BE2C (cell line): ENCODE results near the gene YPEL4. TPM values are rescaled to one million over a fixed set of nuclear protein-coding genes. Genes with fewer than 3 reads are reported as not detected.
"Not testable (repeated sequence)": the region's sequence is repeated elsewhere in the genome, so short reads cannot be mapped to it uniquely, and the experiment has no call there.

Source experiments
- DNase-seq: peaks from one replicate; pipeline ENCODE4 v3.0.0-alpha.2; 2020
- H3K27me3 ChIP-seq: fragments of 250-450 bp; sonication (Bioruptor Pico); 2 replicates; pipeline ENCODE4 v1.5.1; 2020; ENCODE audit warnings: mild to moderate bottlenecking
- H3K36me3 ChIP-seq: fragments of 250-450 bp; sonication (Bioruptor Pico); 2 replicates; pipeline ENCODE4 v1.5.1; 2020; ENCODE audit warnings: mild to moderate bottlenecking
- H3K4me1 ChIP-seq: fragments of 250-450 bp; sonication (Bioruptor Pico); 2 replicates; pipeline ENCODE4 v1.5.1; 2020
- H3K4me3 ChIP-seq: 2 replicates; pipeline ENCODE4 v1.5.1; 2011; ENCODE audit warnings: low read depth, low read length
- H3K9me3 ChIP-seq: fragments of 250-450 bp; sonication (Bioruptor Pico); 2 replicates; pipeline ENCODE4 v1.5.1; 2020
- polyA plus RNA-seq: library from polyadenylated mRNA; unstranded; fragments of >200 nt; gene quantifications from one replicate; pipeline ENCODE4 v1.2.1, GENCODE V29; 2012; ENCODE audit warnings: low read depth, missing spikeins; ENCODE audit not compliant: insufficient read length, insufficient read depth
- TF ChIP-seq, protein P1 (sequence below): IDR thresholded peaks from 2 replicates; pipeline ENCODE4 v1.5.1; 2012; ENCODE audit warnings: mild to moderate bottlenecking, low read depth, low read length

YPEL4 gene, protein sequence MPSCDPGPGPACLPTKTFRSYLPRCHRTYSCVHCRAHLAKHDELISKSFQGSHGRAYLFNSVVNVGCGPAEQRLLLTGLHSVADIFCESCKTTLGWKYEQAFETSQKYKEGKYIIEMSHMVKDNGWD
- not detected for polyA plus RNA-seq

DNA sequence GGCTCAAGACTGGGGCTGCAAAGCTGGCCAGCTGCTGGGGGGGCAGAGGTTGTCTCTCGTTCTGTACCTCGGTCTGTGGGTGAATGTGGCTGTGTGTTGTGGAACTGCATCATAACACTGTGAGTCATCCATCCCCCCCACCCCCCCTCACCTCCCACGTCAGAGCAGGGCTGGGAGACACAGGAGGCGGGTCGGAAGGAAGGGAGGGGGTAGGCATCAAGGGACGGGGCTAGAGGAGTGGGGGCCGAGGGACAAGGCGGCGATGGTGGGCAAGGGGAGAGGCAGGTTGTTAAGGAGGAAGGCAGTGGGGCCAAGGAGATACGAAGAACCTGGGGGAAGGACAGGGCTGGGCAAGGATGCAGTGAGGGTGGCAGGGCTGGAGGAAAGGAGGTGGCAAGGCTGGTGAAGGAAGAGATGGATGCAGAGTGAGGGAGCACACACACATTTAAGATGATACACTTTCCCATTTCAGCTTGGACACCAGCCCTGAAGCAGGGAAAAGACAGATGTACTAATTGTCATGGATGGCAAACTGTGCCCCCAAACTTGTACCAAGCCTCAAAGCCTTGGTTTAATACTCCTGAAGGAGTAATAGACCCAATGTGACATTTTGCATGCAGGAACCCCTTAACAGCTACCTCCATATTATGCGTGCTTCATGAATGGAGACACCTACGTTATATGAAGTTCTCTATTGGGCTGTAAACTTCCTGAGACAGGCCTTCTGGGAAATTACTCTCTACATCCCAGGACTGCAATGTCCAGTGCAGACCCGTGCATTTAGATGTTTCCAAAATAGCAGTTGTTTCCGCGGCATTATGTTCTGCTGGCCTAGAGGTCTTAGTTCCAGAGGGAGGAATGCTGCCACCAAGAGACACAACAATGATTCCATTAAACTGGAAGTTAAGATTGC is at the start of gene YPEL4:
Gene YPEL4, minus strand, starts transcription at position 87 of the 913 bp plus-strand sequence. CDS start 2,805 bp downstream, outside the sequence.
- TF ChIP-seq, protein P1, sequence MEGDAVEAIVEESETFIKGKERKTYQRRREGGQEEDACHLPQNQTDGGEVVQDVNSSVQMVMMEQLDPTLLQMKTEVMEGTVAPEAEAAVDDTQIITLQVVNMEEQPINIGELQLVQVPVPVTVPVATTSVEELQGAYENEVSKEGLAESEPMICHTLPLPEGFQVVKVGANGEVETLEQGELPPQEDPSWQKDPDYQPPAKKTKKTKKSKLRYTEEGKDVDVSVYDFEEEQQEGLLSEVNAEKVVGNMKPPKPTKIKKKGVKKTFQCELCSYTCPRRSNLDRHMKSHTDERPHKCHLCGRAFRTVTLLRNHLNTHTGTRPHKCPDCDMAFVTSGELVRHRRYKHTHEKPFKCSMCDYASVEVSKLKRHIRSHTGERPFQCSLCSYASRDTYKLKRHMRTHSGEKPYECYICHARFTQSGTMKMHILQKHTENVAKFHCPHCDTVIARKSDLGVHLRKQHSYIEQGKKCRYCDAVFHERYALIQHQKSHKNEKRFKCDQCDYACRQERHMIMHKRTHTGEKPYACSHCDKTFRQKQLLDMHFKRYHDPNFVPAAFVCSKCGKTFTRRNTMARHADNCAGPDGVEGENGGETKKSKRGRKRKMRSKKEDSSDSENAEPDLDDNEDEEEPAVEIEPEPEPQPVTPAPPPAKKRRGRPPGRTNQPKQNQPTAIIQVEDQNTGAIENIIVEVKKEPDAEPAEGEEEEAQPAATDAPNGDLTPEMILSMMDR: no peak
- Histone ChIP-seq H3K4me1 (no peaks in the 10 kb centered on the region), H3K36me3 (no peaks in the 10 kb centered on the region), H3K4me3 (no peak within 1 kb of the TSS; the same call in 1 of the 2 replicates), H3K9me3 (no peaks in the 10 kb centered on the region), H3K27me3 (peaks cover 35% of the 10 kb centered on the region)
- no peak for DNase-seq

DNA sequence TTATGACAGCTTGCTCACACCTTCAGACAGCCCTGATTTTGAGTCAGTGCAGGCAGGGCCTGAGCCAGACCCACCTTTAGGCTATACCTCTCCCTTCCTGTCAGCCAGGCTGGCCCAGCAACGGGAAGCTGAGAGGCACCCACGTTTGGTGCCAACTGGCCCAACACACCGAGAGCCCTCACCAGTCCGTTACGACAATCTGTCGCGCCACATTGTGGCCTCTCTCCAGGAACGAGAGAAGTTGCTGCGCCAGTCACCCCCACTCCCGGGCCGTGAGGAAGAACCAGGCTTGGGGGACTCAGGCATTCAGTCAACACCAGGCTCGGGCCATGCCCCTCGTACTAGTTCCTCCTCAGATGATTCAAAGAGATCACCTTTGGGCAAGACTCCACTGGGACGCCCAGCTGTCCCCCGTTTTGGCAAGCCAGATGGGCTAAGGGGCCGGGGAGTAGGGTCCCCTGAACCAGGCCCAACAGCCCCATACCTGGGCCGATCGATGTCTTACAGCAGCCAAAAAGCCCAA is 49.2 kb upstream of the YPEL4 start:
- H3K4me3 ChIP-seq: no peak overlapping the region
- DNase-seq: no peak
- no peaks in the 10 kb centered on the region for H3K9me3 ChIP-seq
- H3K4me1 ChIP-seq: no peaks in the 10 kb centered on the region
- peaks cover 12% of the 10 kb centered on the region for H3K36me3 ChIP-seq
- TF ChIP-seq, protein P1: no peak
- H3K27me3 ChIP-seq: no peaks in the 10 kb centered on the region

DNA sequence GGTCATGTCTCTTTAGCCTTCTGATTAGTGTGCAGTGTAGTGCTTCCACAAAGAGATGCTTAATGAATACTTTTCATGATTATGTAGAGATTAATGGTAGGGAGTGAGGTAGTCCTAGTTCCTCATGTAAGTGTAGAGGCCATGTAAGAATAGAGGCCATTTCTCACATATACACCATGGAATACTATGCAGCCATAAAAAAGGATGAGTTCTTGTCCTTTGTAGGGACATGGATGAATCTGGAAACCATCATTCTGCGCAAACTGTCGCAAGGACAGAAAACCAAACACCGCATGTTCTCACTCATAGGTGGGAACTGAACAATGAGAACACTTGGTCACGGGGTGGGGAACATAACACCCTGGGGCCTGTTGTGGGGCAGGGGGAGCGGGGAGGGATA is 40.8 kb upstream of the YPEL4 start:
- H3K36me3 ChIP-seq: peaks cover 20% of the 10 kb centered on the region
- H3K27me3 ChIP-seq, H3K4me3 ChIP-seq, H3K4me1 ChIP-seq, DNase-seq, H3K9me3 ChIP-seq: not testable (repeated sequence)

DNA sequence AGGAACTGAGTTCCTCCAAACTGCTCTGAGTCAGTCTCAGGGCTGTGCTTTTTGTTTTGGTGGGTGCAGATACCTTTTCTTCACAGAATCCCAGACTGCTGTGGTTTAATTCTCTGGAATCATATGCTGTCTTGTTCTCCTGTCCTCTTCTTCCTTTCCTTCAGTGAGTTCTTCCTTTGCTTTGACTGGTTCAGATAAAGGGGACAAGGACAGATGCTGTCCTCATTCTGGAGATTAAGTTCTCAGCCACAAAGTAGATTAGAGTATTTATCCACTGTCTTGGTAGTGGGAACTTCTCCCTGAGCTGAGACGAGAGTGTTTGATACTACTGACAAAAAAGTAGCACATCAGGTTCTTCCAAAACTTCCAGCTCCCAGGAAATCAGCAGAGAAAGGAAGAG is 31.5 kb upstream of the YPEL4 start:
- H3K9me3 ChIP-seq: no peaks in the 10 kb centered on the region
- H3K4me3 ChIP-seq: no peak overlapping the region
- no peaks in the 10 kb centered on the region; the same call in 1 of the 2 replicates for H3K36me3 ChIP-seq
- TF ChIP-seq, protein P1: no peak
- DNase-seq: no peak
- no peaks in the 10 kb centered on the region for H3K27me3 ChIP-seq
- no peaks in the 10 kb centered on the region for H3K4me1 ChIP-seq

DNA sequence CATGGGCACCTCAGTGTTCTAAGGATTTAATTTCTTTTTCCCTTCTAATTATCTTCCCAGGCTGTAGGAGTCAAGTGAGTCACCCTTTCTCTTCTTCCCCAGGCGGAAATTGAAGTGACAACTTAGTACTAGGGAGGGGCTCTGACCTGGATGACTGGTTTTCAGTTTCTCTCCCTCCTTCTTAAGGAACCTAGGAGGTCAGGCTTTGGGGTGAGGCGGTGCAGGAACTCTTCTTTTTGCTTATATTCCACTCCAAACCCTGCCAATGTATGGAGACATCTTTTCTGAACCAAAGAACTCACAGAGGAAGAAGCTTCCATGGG is 30.8 kb upstream of the YPEL4 start:
- DNase-seq: no peak
- TF ChIP-seq, protein P1: no peak
- H3K9me3 ChIP-seq: no peaks in the 10 kb centered on the region
- no peak overlapping the region for H3K4me3 ChIP-seq
- no peaks in the 10 kb centered on the region for H3K4me1 ChIP-seq
- no peaks in the 10 kb centered on the region for H3K27me3 ChIP-seq
- H3K36me3 ChIP-seq: no peaks in the 10 kb centered on the region; the same call in 1 of the 2 replicates

DNA sequence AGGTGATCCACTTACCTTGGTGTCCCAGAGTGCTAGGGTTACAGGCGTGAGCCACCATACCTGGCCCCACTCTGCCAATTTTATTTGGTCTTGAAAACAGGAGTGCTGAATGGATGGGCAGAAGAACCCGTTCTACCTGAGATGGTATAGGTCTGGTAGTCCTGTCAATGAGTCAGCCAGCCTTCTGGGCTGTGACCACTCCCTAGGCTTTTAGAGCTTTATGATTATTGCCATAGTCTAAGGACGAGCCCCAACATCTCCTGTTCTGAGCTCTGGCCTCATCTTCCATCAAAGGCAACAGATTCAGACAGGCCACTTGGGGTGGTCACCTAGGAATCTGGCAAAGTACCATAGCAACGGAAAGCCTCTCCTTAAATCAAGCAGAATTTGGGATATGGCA is 29.7 kb upstream of the YPEL4 start:
- Histone ChIP-seq H3K36me3 (no peaks in the 10 kb centered on the region), H3K27me3 (no peaks in the 10 kb centered on the region), H3K4me1 (no peaks in the 10 kb centered on the region), H3K4me3 (no peak overlapping the region), H3K9me3 (no peaks in the 10 kb centered on the region)
- TF ChIP-seq, protein P1: no peak
- DNase-seq: no peak
